GM21528 (cell line): ENCODE data around the gene GABRG3.
"Not testable (repeated sequence)": the region's sequence is repeated elsewhere in the genome, so short reads cannot be mapped to it uniquely, and the experiment has no call there.

ENCODE experiments used
- ATAC-seq: cut with Tn5 transposase; IDR thresholded peaks from one replicate; pipeline ENCODE4 v1.9.1; 2021; ENCODE audit warnings: mild to moderate bottlenecking, moderate library complexity; ENCODE audit not compliant: unreplicated experiment, low FRiP score

GABRG3 gene

DNA sequence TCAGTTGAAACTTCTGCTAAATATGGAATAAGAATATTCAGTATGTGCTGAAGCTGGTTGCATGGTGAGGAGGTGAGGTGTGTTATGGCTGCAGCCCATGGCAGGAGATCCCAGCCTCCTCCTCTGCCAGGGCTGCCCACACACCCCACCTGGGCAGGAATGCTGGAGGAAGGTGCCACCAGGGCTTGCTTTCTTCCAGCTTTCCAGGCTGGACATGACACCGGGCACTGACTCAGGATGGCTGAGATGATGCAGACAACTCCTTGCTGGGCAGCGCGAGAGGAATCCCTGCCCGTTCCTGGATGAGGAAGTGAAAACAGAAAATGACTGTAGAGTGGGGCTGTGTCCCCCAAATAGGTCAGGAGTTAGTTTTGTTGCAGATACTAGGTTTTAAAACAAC is 14.1 kb downstream of the GABRG3 start:
- no peak for ATAC-seq

DNA sequence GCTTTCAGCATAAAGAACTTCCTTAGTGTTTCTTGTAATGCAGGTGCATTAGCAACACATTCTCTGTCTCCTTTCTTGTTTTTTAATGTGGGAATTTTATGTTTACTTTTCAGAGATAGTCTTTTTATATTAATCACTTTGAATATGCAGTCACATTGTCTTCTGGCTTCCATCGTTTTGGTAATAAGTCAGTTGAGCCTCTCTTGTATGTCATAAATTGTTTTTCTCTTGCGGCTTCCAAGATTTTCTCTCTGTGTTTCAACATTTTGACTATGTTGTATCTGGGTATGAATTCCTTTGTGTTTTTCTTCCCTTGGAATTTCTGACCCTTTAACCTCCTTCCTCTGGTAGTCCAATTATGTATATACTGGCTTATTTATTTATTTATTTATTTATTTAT is 25.3 kb downstream of the GABRG3 start:
- no peak for ATAC-seq

GRCh38 chr15:27003003-27003402 is 32.0 kb downstream of the GABRG3 start:
- not testable (repeated sequence) for ATAC-seq

- ATAC-seq, result not testable (repeated sequence)
These were observed 33.2 kb downstream of the GABRG3 start for GRCh38 chr15:27004226-27004625.

DNA sequence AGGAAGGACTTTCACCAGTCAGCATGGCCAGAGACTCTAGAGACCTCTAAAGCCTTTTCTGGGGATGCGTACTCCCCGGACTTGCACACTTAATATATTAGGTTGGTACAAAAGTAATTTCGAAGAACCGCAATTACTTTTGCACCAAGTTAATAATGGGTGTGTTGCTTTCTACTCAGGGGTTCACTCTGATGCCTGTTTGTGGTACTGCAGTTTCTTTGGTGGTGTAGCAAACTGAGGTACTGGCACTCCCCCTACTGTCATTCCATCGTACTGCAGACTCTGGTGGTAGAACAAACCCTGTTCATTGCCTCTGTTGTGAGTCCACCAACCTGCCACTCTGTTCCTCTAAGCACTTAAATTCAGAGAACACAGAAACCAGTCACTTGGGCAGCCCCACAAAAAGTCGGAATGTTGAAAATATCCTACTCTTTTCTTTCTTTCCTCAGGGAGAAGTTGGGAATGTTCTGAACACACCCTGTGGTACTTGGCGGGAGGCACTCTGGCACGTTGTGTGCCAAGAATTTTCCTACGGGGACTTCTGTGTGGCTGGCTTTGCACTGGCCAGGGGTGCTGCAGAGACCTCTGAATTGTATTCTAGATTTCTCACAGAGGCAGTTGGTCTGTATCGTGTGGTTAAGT is 46.3 kb downstream of the GABRG3 start:
- ATAC-seq, result no peak

- ATAC-seq, result no peak
These were observed 48.7 kb downstream of the GABRG3 start for GRCh38 chr15:27019687-27020086.

GRCh38 chr15:27025481-27025966 is 54.5 kb downstream of the GABRG3 start:
- no peak for ATAC-seq

- ATAC-seq, result no peak
These were observed 56.2 kb downstream of the GABRG3 start for GRCh38 chr15:27027229-27027628.

- no peak for ATAC-seq
These were observed 58.0 kb downstream of the GABRG3 start for GRCh38 chr15:27028858-27029477.

DNA sequence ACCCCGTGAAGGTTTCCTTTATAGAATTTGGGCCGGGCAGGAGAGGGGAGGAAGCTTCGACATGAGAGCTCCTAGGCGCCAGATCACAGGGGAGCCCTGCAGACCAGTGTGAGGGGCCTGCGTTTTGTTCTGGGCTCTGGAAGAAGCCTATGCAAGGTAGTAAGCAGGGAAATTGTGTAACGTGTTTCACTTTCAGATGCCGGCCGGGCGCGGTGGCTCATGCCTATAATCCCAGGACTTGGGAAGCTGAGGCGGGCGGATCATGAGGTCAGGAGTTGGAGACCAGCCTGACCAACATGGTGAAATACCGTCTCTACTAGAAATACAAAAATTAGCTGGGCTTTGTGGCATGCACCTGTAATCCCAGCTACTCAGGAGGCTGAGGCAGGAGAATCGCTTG is 65.2 kb downstream of the GABRG3 start:
- ATAC-seq, result no peak

GRCh38 chr15:27037501-27037900 is 66.5 kb downstream of the GABRG3 start:
- no peak for ATAC-seq

DNA sequence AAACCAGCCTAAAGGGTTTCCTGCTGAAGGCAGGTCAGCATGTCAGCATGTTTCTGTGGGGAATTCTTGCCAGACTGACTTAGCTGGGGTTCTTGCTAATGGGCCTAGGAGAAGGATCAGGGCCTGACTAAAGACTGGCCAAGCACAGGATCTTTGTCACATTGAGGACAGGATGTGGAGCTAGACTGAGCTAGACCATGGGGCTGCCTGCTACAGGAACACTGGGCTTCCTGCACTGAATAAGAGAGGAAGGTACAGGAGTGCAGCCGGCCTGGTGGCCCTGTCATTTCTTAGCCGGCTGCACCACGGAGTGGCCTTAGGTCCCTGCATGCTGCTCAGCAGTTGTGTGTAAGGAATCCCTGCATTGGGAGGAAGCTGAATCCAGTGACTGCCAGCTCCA is 68.2 kb downstream of the GABRG3 start:
- ATAC-seq, result no peak

GRCh38 chr15:27042230-27042629 is 71.2 kb downstream of the GABRG3 start:
- ATAC-seq, result no peak

GRCh38 chr15:27042646-27043045 is 71.7 kb downstream of the GABRG3 start:
- ATAC-seq, result no peak

DNA sequence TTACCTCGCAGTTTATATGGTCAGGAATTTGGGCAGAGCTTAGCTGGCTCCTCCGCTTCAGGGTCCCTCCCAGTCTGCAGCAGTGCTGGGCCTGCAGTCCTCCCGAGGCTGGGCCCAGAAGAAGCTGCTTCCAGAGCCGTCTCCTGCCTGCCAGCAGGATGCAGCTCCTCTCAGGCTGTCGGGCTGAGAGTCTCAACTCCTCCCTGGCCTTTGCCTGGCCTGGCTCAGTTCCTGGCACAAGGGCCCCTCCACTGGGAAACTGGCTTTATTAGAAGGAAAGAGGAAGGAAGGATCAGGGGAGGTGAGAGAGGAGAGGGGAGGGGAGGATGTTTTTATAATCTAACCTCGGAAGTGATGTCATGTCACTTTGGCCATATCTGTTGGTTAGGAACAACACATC is 72.8 kb downstream of the GABRG3 start:
- ATAC-seq, result no peak

DNA sequence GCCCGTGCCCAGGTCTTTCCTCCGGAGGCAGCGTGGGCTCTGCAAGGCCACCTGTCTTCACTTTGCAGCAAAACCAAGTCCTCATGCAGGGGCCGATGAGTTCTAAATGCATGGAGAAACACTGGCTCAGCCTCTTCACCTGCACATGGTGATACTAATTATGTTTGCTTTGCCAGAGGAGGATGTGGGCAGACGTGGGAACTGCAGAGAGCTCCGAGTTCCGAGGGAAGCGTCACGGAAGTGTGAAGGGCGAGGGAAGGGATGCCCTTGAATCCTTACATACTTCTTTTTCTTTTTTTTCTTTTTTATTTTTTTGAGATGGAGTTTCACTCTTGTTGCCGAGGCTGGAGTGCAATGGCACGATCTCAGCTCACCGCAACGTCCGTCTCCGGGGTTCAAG is 74.8 kb downstream of the GABRG3 start:
- no peak for ATAC-seq

- ATAC-seq, result no peak
These were observed 75.9 kb downstream of the GABRG3 start for GRCh38 chr15:27046880-27047279.

- ATAC-seq, result no peak
These were observed 79.2 kb downstream of the GABRG3 start for GRCh38 chr15:27050163-27050562.

DNA sequence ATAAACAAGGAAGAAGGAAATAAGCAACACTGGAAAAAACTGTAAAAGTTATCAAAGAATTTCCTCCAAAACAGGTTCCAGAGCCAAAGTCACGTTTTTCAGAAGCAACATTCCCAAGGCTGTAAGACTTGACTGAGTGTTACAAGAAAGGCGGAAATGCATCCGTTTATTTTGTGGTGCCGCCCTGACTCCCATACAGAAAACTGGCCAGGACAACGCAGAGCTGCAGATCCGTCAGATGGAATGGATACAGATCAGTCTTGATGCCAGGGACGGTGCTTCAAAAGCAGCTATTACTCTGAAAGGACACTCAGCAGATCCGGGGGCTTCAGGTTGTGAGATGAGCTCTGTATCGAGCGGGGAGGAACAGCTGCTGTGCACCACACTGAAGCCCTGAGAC is 83.4 kb downstream of the GABRG3 start:
- ATAC-seq, result no peak

DNA sequence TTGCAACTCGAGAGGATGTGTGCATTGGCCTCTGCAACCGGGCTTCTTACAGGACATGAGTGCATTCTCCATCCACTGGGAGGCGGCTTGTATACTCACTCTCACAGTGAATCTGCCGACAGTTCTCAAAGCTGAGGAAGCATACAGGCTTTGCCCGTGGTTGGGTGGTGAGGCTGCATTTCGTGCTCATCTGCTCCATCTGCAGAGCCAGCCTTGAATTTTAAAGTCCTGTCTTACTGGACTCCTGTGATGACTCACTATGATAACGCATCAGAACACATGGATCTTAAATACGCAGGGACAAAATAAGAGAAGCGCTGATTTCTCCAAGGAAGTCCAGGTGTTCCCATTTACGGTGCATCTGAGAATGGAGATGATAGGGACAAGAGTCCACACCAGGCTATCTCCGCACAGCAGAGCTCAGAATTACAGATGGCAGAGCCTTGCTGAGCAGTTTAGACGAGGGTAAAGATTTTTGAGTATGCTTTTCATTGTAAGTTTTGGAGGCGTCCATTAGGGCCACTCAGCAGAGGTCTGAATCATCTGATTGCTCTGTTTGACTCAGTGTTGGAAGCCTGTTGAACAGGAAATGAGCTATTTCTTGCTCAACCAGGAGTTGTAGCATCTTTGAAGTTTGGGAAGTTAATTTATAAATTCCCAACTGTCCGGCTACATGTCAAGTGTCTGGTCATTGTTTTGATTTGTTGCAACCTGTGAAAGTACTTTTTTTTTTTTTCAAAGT is 87.1 kb downstream of the GABRG3 start:
- no peak for ATAC-seq

- ATAC-seq, result no peak
These were observed 88.0 kb downstream of the GABRG3 start for GRCh38 chr15:27058939-27059338.
